ENCODE data around the gene CNOT2.
"Not testable (repeated sequence)": the region's sequence is repeated elsewhere in the genome, so short reads cannot be mapped to it uniquely, and the experiment has no call there.

Gene CNOT2

DNA sequence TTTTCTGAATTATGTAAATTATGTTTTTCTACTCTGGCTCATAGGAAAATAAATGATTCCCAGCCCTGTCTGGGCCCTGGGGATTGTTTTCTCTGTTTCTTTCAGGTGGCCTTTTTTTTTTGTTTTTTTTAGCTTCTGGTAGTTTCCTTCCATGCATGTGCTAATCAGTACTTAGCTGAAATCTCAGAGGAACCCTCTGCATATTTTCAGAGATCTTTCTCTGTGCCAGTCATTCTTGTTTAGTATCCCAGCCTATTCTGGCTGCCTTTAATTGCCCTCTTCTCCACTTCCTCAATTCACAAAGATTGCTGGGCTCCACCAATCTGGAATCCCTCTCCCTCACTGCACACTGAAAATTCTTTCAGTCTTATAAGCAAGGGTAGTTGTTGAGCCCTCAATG is 46.9 kb downstream of the CNOT2 start:
- peak overlapping the region; percentile 33 for H3K27ac ChIP-seq (ENCODE audit: low read depth, low read length)
- peaks cover 0 to 10% (median 7%) of the 10 kb centered on the region in 5 donors for H3K36me3 ChIP-seq (ENCODE audit: control insufficient read depth in 5 of 5, insufficient read depth in 5 of 5, low read length in 5 of 5)
- no peaks in the 10 kb centered on the region for H3K27me3 ChIP-seq (ENCODE audit: control insufficient read depth in 5 of 5, insufficient read depth in 4 of 5, low read length in 5 of 5)

DNA sequence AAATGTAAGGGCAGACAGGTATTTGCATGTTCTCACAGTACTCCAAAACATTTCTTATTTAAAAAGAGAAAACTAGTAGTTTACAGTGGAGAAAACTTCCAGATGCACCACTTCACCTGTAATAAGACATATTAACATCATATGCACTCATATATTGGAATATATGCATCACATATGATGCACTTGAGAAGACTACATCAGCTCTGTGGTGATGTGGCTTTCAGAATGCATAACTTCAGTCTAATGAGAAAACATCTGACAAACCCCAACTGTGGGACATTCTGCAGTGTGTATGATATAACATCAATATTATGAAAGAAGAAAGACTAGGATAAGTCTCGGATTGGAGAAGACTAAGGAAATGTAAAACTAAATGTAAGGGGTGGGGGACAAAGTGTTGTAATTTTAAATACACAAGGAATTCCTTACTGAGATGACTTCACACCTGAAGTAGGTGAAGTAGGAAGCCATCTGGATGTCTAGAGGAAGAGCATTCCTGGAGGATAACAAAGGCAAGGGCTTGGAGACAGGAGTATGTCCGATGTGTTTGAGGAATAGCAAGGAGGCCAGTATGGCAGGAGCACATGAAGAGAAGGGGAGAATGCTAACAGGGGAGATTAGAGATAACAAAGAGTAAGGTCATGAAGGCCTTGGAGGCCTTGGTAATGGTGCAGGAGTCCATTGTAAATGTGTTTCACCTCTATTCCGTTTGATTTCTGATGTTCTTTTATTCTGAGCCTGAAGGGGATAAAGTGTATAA is 49.0 kb downstream of the CNOT2 start:
- Histone ChIP-seq H3K4me1 (ENCODE audit: control insufficient read depth in 5 of 5, insufficient read depth in 5 of 5, low read length in 5 of 5) (peaks cover 2 to 20% (median 14%) of the 10 kb centered on the region in 5 donors), H3K27me3 (ENCODE audit: control insufficient read depth in 5 of 5, insufficient read depth in 4 of 5, low read length in 5 of 5) (no peaks in the 10 kb centered on the region), H3K9ac (ENCODE audit: low read length in 5 of 5) (no peak overlapping the region), H3K27ac (ENCODE audit: low read depth, low read length) (no peak overlapping the region), H3K9me3 (ENCODE audit: control insufficient read depth in 5 of 5, low read length in 5 of 5) (no peaks in the 10 kb centered on the region), H3K4me3 (ENCODE audit: low read depth in 1 of 5, low read length in 5 of 5) (no peak overlapping the region), H3K36me3 (ENCODE audit: control insufficient read depth in 5 of 5, insufficient read depth in 5 of 5, low read length in 5 of 5) (no peaks in the 10 kb centered on the region)

More for the DNA sequence above, 46.9 kb downstream of the CNOT2 start:
- H3K9me3 ChIP-seq (ENCODE audit: control insufficient read depth in 5 of 5, low read length in 5 of 5), result no peaks in the 10 kb centered on the region
- H3K9ac ChIP-seq (ENCODE audit: low read length in 5 of 5), result peak overlapping the region in 1 of 5 donors; percentile 25
- H3K4me3 ChIP-seq (ENCODE audit: low read depth in 1 of 5, low read length in 5 of 5), result no peak overlapping the region
- H3K4me1 ChIP-seq (ENCODE audit: control insufficient read depth in 5 of 5, insufficient read depth in 5 of 5, low read length in 5 of 5), result peaks cover 2 to 20% (median 14%) of the 10 kb centered on the region in 5 donors

GRCh38 chr12:70304684-70305555 is 61.7 kb downstream of the CNOT2 start:
- H3K9me3 ChIP-seq (ENCODE audit: control insufficient read depth in 5 of 5, low read length in 5 of 5); H3K4me1 ChIP-seq (ENCODE audit: control insufficient read depth in 5 of 5, insufficient read depth in 5 of 5, low read length in 5 of 5); H3K9ac ChIP-seq (ENCODE audit: low read length in 5 of 5); H3K4me3 ChIP-seq (ENCODE audit: low read depth in 1 of 5, low read length in 5 of 5); H3K36me3 ChIP-seq (ENCODE audit: control insufficient read depth in 5 of 5, insufficient read depth in 5 of 5, low read length in 5 of 5); H3K27ac ChIP-seq (ENCODE audit: low read depth, low read length); H3K27me3 ChIP-seq (ENCODE audit: control insufficient read depth in 5 of 5, insufficient read depth in 4 of 5, low read length in 5 of 5): not testable (repeated sequence)

DNA sequence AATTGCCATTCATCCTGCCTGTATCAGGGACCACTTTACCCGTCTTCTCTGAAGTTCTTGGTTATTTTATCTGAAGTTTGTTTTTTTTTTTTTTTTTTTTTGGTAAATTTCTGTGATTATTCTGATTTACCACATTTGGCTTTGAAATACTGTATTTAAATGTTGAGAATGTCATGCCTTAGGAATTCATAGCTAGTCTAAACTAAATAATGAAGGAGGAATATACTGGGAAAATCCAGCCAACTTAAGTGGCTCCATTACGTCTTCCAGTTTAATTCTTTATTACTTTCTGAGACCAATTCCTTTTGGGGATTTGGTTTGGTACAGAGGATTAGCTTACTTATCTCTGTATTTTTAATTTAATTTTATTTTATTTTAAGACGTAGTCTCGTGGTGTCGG is 62.6 kb downstream of the CNOT2 start:
- no peaks in the 10 kb centered on the region for H3K9me3 ChIP-seq (ENCODE audit: control insufficient read depth in 5 of 5, low read length in 5 of 5)
- peaks cover 0 to 2% (median 0%) of the 10 kb centered on the region in 5 donors for H3K36me3 ChIP-seq (ENCODE audit: control insufficient read depth in 5 of 5, insufficient read depth in 5 of 5, low read length in 5 of 5)
- no peak overlapping the region for H3K4me3 ChIP-seq (ENCODE audit: low read depth in 1 of 5, low read length in 5 of 5)
- no peak overlapping the region for H3K9ac ChIP-seq (ENCODE audit: low read length in 5 of 5)
- no peaks in the 10 kb centered on the region for H3K27me3 ChIP-seq (ENCODE audit: control insufficient read depth in 5 of 5, insufficient read depth in 4 of 5, low read length in 5 of 5)
- H3K4me1 ChIP-seq (ENCODE audit: control insufficient read depth in 5 of 5, insufficient read depth in 5 of 5, low read length in 5 of 5), result no peaks in the 10 kb centered on the region
- no peak overlapping the region for H3K27ac ChIP-seq (ENCODE audit: low read depth, low read length)

GRCh38 chr12:70306676-70307075 is 63.4 kb downstream of the CNOT2 start:
- Histone ChIP-seq H3K9ac (ENCODE audit: low read length in 5 of 5) (no peak overlapping the region), H3K36me3 (ENCODE audit: control insufficient read depth in 5 of 5, insufficient read depth in 5 of 5, low read length in 5 of 5) (peaks cover 0 to 5% (median 2%) of the 10 kb centered on the region in 5 donors), H3K4me3 (ENCODE audit: low read depth in 1 of 5, low read length in 5 of 5) (no peak overlapping the region), H3K27me3 (ENCODE audit: control insufficient read depth in 5 of 5, insufficient read depth in 4 of 5, low read length in 5 of 5) (no peaks in the 10 kb centered on the region), H3K9me3 (ENCODE audit: control insufficient read depth in 5 of 5, low read length in 5 of 5) (no peaks in the 10 kb centered on the region), H3K4me1 (ENCODE audit: control insufficient read depth in 5 of 5, insufficient read depth in 5 of 5, low read length in 5 of 5) (no peaks in the 10 kb centered on the region), H3K27ac (ENCODE audit: low read depth, low read length) (no peak overlapping the region)

GRCh38 chr12:70307868-70308267 is 64.6 kb downstream of the CNOT2 start:
- Histone ChIP-seq H3K9me3 (ENCODE audit: control insufficient read depth in 5 of 5, low read length in 5 of 5) (no peaks in the 10 kb centered on the region), H3K27me3 (ENCODE audit: control insufficient read depth in 5 of 5, insufficient read depth in 4 of 5, low read length in 5 of 5) (no peaks in the 10 kb centered on the region), H3K27ac (ENCODE audit: low read depth, low read length) (no peak overlapping the region), H3K36me3 (ENCODE audit: control insufficient read depth in 5 of 5, insufficient read depth in 5 of 5, low read length in 5 of 5) (peaks cover 0 to 5% (median 2%) of the 10 kb centered on the region in 5 donors), H3K4me3 (ENCODE audit: low read depth in 1 of 5, low read length in 5 of 5) (no peak overlapping the region), H3K4me1 (ENCODE audit: control insufficient read depth in 5 of 5, insufficient read depth in 5 of 5, low read length in 5 of 5) (no peaks in the 10 kb centered on the region), H3K9ac (ENCODE audit: low read length in 5 of 5) (no peak overlapping the region)

DNA sequence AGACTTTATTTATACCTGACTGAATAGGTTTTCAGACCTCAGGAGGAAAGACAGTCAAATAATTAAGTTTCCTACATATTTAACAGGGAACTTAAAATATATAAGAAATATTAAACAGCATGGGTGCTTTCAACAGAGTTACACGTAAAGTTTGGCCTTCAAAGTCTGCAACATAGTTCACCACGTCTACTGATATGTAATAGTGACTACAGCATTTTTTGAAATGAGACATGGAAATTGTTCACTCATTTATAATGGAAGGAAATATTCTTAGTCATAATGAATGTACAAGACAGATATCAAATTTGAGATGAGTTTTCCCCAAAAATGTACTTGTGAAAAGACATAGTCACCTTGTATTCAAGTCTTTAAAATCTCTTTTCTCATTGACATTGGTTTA is 66.1 kb downstream of the CNOT2 start:
- no peaks in the 10 kb centered on the region for H3K9me3 ChIP-seq (ENCODE audit: control insufficient read depth in 5 of 5, low read length in 5 of 5)
- no peak overlapping the region for H3K4me3 ChIP-seq (ENCODE audit: low read depth in 1 of 5, low read length in 5 of 5)
- no peaks in the 10 kb centered on the region for H3K27me3 ChIP-seq (ENCODE audit: control insufficient read depth in 5 of 5, insufficient read depth in 4 of 5, low read length in 5 of 5)
- no peak overlapping the region for H3K9ac ChIP-seq (ENCODE audit: low read length in 5 of 5)
- H3K36me3 ChIP-seq (ENCODE audit: control insufficient read depth in 5 of 5, insufficient read depth in 5 of 5, low read length in 5 of 5), result peaks cover 0 to 5% (median 2%) of the 10 kb centered on the region in 5 donors
- no peak overlapping the region for H3K27ac ChIP-seq (ENCODE audit: low read depth, low read length)
- H3K4me1 ChIP-seq (ENCODE audit: control insufficient read depth in 5 of 5, insufficient read depth in 5 of 5, low read length in 5 of 5), result no peaks in the 10 kb centered on the region

DNA sequence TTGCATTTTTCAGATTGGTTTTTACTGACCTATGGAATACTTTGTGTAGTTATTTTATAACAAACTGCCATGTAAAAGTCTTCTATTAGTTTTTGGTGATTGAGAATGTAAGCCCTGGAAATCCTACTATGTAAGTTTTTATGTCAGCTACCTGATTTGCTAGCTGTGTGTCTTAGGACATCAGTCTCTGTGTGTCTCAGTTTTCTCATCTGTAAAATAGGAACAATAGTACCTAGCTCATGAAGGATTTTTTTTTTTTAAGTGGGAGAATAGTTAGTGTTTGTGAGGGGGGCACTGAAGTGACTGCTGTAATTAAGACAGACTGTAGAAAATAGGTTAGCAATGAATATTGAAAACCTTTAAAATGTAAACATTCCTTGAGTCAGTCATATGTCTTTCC is 70.9 kb downstream of the CNOT2 start:
- no peak overlapping the region for H3K9ac ChIP-seq (ENCODE audit: low read length in 5 of 5)
- no peaks in the 10 kb centered on the region for H3K9me3 ChIP-seq (ENCODE audit: control insufficient read depth in 5 of 5, low read length in 5 of 5)
- H3K4me3 ChIP-seq (ENCODE audit: low read depth in 1 of 5, low read length in 5 of 5), result no peak overlapping the region
- no peak overlapping the region for H3K27ac ChIP-seq (ENCODE audit: low read depth, low read length)
- peaks cover 0 to 2% (median 0%) of the 10 kb centered on the region in 5 donors for H3K4me1 ChIP-seq (ENCODE audit: control insufficient read depth in 5 of 5, insufficient read depth in 5 of 5, low read length in 5 of 5)
- H3K36me3 ChIP-seq (ENCODE audit: control insufficient read depth in 5 of 5, insufficient read depth in 5 of 5, low read length in 5 of 5), result peaks cover 0 to 5% (median 0%) of the 10 kb centered on the region in 5 donors
- H3K27me3 ChIP-seq (ENCODE audit: control insufficient read depth in 5 of 5, insufficient read depth in 4 of 5, low read length in 5 of 5), result no peaks in the 10 kb centered on the region

GRCh38 chr12:70317781-70318180 is 74.5 kb downstream of the CNOT2 start:
- no peaks in the 10 kb centered on the region for H3K27me3 ChIP-seq (ENCODE audit: control insufficient read depth in 5 of 5, insufficient read depth in 4 of 5, low read length in 5 of 5)
- no peak overlapping the region for H3K27ac ChIP-seq (ENCODE audit: low read depth, low read length)
- no peak overlapping the region for H3K9ac ChIP-seq (ENCODE audit: low read length in 5 of 5)
- no peaks in the 10 kb centered on the region for H3K9me3 ChIP-seq (ENCODE audit: control insufficient read depth in 5 of 5, low read length in 5 of 5)
- peaks cover 0 to 2% (median 0%) of the 10 kb centered on the region in 5 donors for H3K4me1 ChIP-seq (ENCODE audit: control insufficient read depth in 5 of 5, insufficient read depth in 5 of 5, low read length in 5 of 5)
- H3K36me3 ChIP-seq (ENCODE audit: control insufficient read depth in 5 of 5, insufficient read depth in 5 of 5, low read length in 5 of 5), result peaks cover 0 to 7% (median 3%) of the 10 kb centered on the region in 5 donors
- no peak overlapping the region for H3K4me3 ChIP-seq (ENCODE audit: low read depth in 1 of 5, low read length in 5 of 5)

- peaks cover 0 to 2% (median 0%) of the 10 kb centered on the region in 5 donors for H3K4me1 ChIP-seq (ENCODE audit: control insufficient read depth in 5 of 5, insufficient read depth in 5 of 5, low read length in 5 of 5)
- no peaks in the 10 kb centered on the region for H3K9me3 ChIP-seq (ENCODE audit: control insufficient read depth in 5 of 5, low read length in 5 of 5)
- no peak overlapping the region for H3K27ac ChIP-seq (ENCODE audit: low read depth, low read length)
- no peaks in the 10 kb centered on the region for H3K27me3 ChIP-seq (ENCODE audit: control insufficient read depth in 5 of 5, insufficient read depth in 4 of 5, low read length in 5 of 5)
- H3K36me3 ChIP-seq (ENCODE audit: control insufficient read depth in 5 of 5, insufficient read depth in 5 of 5, low read length in 5 of 5), result peaks cover 0 to 10% (median 3%) of the 10 kb centered on the region in 5 donors
- no peak overlapping the region for H3K4me3 ChIP-seq (ENCODE audit: low read depth in 1 of 5, low read length in 5 of 5)
- H3K9ac ChIP-seq (ENCODE audit: low read length in 5 of 5), result no peak overlapping the region
Measured at GRCh38 chr12:70319605-70320004, 76.4 kb downstream of the CNOT2 start.
